HG02973 (cell line): ENCODE measurements around the gene AKT3.
"Not testable (repeated sequence)": the region's sequence is repeated elsewhere in the genome, so short reads cannot be mapped to it uniquely, and the experiment has no call there.

Experiments
- ATAC-seq: cut with Tn5 transposase; IDR thresholded peaks from one replicate; pipeline ENCODE4 v1.9.1; 2021; ENCODE audit warnings: moderate library complexity; ENCODE audit not compliant: unreplicated experiment

Gene AKT3

DNA sequence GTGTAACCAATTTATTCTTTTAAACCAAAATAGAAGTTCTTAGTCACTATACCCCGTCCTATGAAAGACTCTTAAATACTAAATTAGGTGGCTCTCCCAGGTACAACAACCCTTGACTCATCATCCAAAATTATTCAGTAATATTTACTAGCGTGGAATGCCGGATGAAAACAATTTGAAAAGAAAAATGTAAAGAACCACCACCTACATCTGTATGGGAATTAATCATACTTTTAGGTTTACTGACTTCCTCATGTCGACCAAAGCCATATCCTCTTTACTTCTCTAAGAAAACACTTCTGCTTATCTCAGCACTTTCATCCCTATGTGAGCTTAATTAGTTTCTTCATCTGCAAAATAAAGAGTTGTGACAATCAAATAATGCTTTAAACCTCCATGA is 139.6 kb downstream of the AKT3 start:
- ATAC-seq = no peak

DNA sequence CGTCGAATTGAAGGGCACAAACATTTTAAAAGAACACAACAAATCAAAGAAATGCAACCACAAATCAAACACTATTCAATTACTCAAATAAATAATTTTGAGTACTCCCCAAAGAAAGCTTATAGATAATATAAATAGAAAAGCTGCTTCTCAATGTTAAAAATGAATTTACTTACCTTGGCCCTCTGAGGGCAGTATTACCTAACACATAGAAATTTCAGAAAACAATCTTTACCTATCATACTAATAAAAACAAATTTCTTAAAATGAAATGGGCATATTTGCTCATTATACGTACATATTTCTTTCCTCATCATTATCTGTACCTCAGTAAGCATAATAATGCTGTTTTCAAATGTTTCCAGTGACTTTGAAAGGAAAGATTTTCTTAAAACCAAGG is 141.8 kb downstream of the AKT3 start:
- ATAC-seq = no peak

DNA sequence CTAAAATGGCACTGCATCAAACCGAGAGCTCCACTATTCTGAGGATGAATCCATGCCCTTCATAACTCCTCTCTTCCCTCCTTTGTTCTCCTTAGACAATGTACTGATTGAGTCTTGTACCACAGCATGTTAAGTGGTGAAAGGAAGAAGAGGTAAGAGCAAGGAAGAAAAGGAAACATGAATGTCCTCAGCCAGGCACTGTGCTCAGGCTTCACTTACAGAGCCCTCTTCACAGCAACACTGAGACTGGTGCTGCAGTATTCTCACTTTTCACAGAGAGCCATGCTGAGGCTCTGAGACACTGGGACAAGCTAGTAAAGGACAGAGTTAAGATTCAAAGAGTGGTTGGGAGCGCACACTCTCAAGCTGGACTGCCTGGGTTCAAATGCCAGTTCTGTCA is 143.5 kb downstream of the AKT3 start:
- ATAC-seq = no peak

DNA sequence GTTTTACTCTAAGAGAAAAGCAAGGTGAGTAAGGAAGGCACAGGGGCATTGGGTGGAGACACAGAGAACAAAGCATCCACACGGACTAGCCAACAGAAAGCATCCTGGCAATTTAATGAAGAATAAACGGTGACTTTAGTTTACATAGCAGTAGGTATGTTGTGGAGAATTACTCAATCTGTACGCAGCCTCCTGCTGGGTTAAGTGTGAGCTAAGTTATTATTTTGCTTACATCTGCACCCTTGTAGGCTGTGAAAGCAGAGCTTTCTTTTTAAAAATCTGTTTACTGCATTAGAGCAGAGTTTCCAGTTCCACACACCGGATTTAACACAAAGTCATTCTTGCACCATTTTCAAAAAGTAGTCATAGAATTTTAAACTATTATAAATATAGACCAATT is 144.5 kb downstream of the AKT3 start:
- no peak for ATAC-seq

DNA sequence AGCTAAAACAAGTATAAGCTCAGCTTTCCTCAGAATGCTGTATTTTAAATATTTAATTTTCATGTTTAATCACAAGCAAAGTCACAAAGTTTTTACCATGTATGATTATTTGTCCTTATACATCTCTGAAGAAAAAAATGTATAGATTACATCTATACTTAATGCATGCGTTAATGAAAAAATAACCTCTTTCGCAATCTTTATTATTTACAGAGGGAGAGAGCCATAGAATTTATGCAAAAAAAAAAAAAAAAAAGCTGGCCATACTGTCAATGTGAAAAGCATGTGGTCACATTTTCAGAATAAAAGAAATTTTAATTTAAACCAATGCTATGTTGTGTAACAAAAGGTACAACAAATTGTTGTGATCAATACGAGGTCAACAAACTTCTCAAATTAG is 148.2 kb downstream of the AKT3 start:
- ATAC-seq = no peak

GRCh38 chr1:243693800-243694199 is 156.2 kb downstream of the AKT3 start:
- no peak for ATAC-seq

- ATAC-seq = peak; percentile 70
Measured at GRCh38 chr1:243686159-243686558, 163.9 kb downstream of the AKT3 start.

GRCh38 chr1:243680860-243681259 is 169.2 kb downstream of the AKT3 start:
- no peak for ATAC-seq

- ATAC-seq = no peak
Measured at GRCh38 chr1:243672539-243673074, 177.4 kb downstream of the AKT3 start.

GRCh38 chr1:243667591-243667990 is 182.5 kb downstream of the AKT3 start:
- no peak for ATAC-seq

GRCh38 chr1:243667133-243667532 is 182.9 kb downstream of the AKT3 start:
- ATAC-seq = no peak

GRCh38 chr1:243663651-243664050 is 186.4 kb downstream of the AKT3 start:
- ATAC-seq = no peak

- ATAC-seq = not testable (repeated sequence)
Measured at GRCh38 chr1:243662169-243662568, 187.9 kb downstream of the AKT3 start.

DNA sequence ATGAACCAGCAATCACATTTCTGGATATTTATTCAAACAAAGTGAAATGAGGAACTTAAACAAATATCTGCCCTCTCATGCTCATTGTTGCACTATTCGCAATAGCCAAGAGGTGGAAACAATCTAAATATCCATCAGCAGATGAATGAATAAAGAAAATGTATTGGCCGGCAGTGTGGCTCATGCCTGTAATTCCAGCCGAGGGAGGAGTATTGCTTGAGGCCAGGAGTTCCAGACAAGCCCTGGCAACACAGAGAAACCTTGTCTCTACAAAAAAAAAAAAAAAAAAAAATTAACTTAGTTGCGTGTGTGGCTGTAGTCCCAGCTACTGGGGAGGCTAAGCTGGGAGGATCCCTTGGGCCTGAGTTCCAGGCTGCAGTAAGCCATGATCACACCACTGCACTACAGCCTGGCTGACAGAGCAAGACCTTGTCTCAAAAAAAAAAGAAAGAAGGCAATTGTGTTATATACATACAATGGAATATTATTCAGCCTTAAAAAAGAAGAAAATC is 191.4 kb downstream of the AKT3 start:
- ATAC-seq = no peak

DNA sequence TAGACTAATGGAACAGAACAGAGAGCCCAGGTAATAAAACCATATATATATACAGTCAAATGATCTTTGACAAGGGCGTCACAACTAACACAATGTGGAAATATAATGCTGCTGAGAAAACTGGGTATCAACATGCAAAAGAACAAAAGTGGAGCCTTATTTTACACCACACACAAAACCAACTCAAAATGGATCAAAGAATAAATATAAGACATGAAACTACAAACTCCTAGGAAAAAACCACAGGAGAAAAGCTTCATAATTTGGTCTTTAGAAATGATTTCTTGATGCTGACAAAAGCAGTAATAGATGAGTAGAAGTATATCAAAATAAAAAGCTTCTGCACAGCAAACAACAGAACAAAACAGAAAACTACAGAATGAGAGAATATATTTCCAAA is 192.2 kb downstream of the AKT3 start:
- no peak for ATAC-seq

DNA sequence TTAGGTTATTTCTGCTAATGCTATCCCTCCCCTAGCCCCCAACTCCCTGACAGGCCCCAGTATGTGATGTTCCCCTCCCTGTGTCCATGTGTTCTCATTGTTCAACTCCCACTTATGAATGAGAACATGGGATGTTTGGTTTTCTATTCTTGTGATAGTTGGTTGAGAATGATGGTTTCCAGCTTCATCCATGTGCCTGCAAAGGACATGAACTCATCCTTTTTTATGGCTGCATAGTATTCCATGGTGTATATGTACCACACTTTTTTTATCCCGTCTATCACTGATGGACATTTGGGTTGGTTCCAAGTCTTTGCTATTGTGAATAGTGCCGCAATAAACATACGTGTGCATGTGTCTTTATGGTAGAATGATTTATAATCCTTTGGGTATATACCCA is 200.5 kb downstream of the AKT3 start:
- ATAC-seq = not testable (repeated sequence)

DNA sequence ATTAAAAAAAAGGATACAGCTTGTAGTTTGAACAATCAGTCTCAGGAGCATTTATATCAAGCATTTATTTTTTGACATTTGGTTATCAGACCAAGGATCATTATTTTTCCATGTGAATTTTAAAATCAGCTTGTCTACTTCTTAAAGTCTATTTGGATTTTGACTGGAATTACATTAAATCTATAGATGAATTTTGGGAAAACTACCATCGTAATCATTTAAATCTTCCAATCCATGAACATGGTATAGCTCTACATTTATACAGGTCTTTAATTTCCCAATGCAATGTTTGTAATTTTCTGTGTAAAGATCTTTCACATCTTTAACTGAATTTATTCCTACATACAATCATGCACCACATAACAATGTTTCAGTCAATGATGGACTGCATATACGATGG is 203.2 kb downstream of the AKT3 start:
- ATAC-seq = no peak

- no peak for ATAC-seq
Measured at GRCh38 chr1:243645281-243645680, 204.8 kb downstream of the AKT3 start.

DNA sequence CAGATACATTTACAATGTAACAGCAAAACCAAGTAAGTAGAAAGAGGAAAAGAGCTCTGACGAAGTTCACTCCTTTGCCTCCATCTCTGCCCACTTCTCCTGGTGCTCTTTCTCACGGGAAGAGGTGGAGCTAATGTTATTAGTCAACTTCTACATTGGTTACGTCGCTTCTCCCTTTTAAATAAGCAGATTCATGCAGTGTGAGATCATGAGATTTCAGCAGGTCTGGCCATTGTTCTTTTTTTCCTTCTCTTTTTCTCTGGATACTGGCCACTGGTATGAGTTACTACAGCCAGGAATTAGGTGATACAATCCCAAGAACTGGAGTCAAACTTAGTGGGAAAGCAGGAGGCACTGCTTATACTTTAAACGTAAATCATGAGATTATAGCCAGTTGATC is 207.1 kb downstream of the AKT3 start:
- ATAC-seq = no peak

GRCh38 chr1:243639027-243639658 is 210.9 kb downstream of the AKT3 start:
- ATAC-seq = no peak

GRCh38 chr1:243638186-243638585 is 211.9 kb downstream of the AKT3 start:
- no peak for ATAC-seq

- no peak for ATAC-seq
Measured at GRCh38 chr1:243628476-243628907, 221.6 kb downstream of the AKT3 start.

- ATAC-seq = no peak
Measured at GRCh38 chr1:243623841-243624240, 226.2 kb downstream of the AKT3 start.
